Subcutaneous abdominal adipose tissue (tissue), 5 donors: Measurements from ENCODE around the gene LANCL3.

ENCODE experiments used
- H3K27ac ChIP-seq: one replicate; pipeline ENCODE4 v1.7.0; 2013; ENCODE audit warnings: low read depth, mild to moderate bottlenecking, inconsistent platforms, low read length, moderate library complexity
- H3K27me3 ChIP-seq, 5 donors: one replicate each; pipeline ENCODE4 v1.7.0; 2013; ENCODE audit warnings: low read length in 5 of 5, inconsistent platforms in 1 of 5; ENCODE audit not compliant: control insufficient read depth in 5 of 5, insufficient read depth in 4 of 5
- H3K36me3 ChIP-seq, 5 donors: one replicate each; pipeline ENCODE4 v1.7.0; 2013; ENCODE audit warnings: low read length in 5 of 5; ENCODE audit not compliant: control insufficient read depth in 5 of 5, insufficient read depth in 5 of 5
- H3K4me1 ChIP-seq, 5 donors: one replicate each; pipeline ENCODE4 v1.7.0; 2013; ENCODE audit warnings: low read length in 5 of 5, mild to moderate bottlenecking in 3 of 5, moderate library complexity in 1 of 5; ENCODE audit not compliant: control insufficient read depth in 5 of 5, insufficient read depth in 5 of 5
- H3K4me3 ChIP-seq, 5 donors: one replicate each; pipeline ENCODE4 v1.7.0; 2013; ENCODE audit warnings: low read length in 5 of 5, low read depth in 1 of 5
- H3K9ac ChIP-seq, 5 donors: one replicate each; pipeline ENCODE4 v1.7.0; 2013; ENCODE audit warnings: low read length in 5 of 5, mild to moderate bottlenecking in 4 of 5, moderate library complexity in 3 of 5
- H3K9me3 ChIP-seq, 5 donors: one replicate each; pipeline ENCODE4 v1.7.0; 2013; ENCODE audit warnings: low read length in 5 of 5; ENCODE audit not compliant: control insufficient read depth in 5 of 5
- donor health status: healthy.
- donor health status: healthy.
- donor health status: healthy.
- donor health status: healthy.
- donor health status: healthy.

LANCL3 gene

DNA sequence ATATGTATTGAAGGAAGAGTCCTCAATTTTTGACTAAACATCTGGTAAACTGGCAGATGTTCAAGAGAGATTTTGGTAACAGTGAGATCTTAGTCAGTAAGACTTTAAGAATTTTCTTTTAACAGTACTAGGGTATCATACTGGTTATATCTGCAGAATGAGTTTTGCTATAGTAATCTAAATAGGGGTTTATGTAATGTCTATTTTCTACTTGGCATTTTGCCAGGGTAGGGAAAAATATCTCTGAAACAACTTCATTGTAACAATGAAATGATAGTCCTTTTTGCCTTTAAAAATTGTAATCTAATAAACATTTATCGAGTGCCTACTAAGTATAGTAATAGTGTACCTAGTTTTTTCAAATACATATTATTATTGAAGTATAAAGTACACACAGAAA lies 146.2 kb downstream of the LANCL3 start:
- no peaks in the 10 kb centered on the region for H3K36me3 ChIP-seq
- no peaks in the 10 kb centered on the region for H3K4me1 ChIP-seq
- peaks cover 0 to 7% (median 0%) of the 10 kb centered on the region in 5 donors for H3K9me3 ChIP-seq
- H3K27ac ChIP-seq: no peak overlapping the region
- H3K27me3 ChIP-seq: peaks cover 0 to 12% (median 0%) of the 10 kb centered on the region in 5 donors
- H3K9ac ChIP-seq: no peak overlapping the region
- no peak overlapping the region for H3K4me3 ChIP-seq

GRCh38 chrX:37722595-37722994 lies 151.1 kb downstream of the LANCL3 start:
- Histone ChIP-seq H3K4me3 (no peak overlapping the region), H3K9ac (no peak overlapping the region), H3K9me3 (peaks cover 0 to 7% (median 3%) of the 10 kb centered on the region in 5 donors), H3K4me1 (no peaks in the 10 kb centered on the region), H3K36me3 (no peaks in the 10 kb centered on the region), H3K27me3 (peaks cover 0 to 4% (median 0%) of the 10 kb centered on the region in 5 donors), H3K27ac (no peak overlapping the region)

DNA sequence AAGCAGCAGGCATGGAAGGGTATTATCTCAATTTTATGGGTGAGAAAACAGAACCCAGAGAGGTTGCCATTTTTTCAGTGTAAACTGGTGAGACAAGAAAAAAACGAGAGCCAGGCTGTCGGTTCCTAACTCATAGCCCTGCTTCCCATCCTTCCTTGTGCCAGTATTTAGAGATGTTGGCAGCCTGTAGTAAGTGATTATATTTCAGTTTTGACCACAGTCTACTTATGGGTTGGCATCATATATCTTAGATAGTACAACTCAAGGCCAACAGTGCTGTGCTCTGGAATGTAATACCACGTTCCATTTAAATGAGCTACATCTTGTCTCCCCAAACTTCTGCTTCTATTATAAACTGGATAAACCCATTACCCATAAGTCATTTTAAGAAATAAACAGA lies 154.9 kb downstream of the LANCL3 start:
- Histone ChIP-seq H3K27ac (no peak overlapping the region), H3K4me1 (no peaks in the 10 kb centered on the region)

More for the DNA sequence above, 154.9 kb downstream of the LANCL3 start:
- Histone ChIP-seq H3K9ac (no peak overlapping the region), H3K4me3 (no peak overlapping the region), H3K9me3 (peaks cover 0 to 3% (median 0%) of the 10 kb centered on the region in 5 donors), H3K36me3 (no peaks in the 10 kb centered on the region), H3K27me3 (peaks cover 0 to 3% (median 0%) of the 10 kb centered on the region in 5 donors)
